GM18519 (cell line): ENCODE measurements around the gene RAB14.
A peak's percentile ranks its signal among the peaks of the same experiment; 100 is the strongest.

ENCODE experiments used
- ATAC-seq: cut with Tn5 transposase; IDR thresholded peaks from one replicate; pipeline ENCODE4 v1.9.1; 2021; ENCODE audit warnings: mild to moderate bottlenecking, moderate library complexity; ENCODE audit not compliant: unreplicated experiment, low FRiP score

Gene RAB14

GRCh38 chr9:121220996-121221663 lies 19.5 kb upstream of the RAB14 start:
- ATAC-seq, result no peak

GRCh38 chr9:121219530-121219929 lies 17.9 kb upstream of the RAB14 start:
- ATAC-seq, result no peak

GRCh38 chr9:121218357-121219027 lies 16.8 kb upstream of the RAB14 start:
- no peak for ATAC-seq

GRCh38 chr9:121217609-121218292 lies 16.1 kb upstream of the RAB14 start:
- peak; percentile 78 for ATAC-seq

GRCh38 chr9:121216271-121216805 lies 14.7 kb upstream of the RAB14 start:
- no peak for ATAC-seq

GRCh38 chr9:121214005-121214404 lies 12.3 kb upstream of the RAB14 start:
- ATAC-seq, result no peak

GRCh38 chr9:121213136-121213806 lies 11.6 kb upstream of the RAB14 start:
- ATAC-seq, result no peak

- no peak for ATAC-seq
These were observed 8.9 kb upstream of the RAB14 start for GRCh38 chr9:121210536-121210935.

GRCh38 chr9:121207371-121207940 lies 5.8 kb upstream of the RAB14 start:
- peak; percentile 63 for ATAC-seq

- peak; percentile 25 for ATAC-seq
These were observed 5.1 kb upstream of the RAB14 start for GRCh38 chr9:121206516-121207370.

- ATAC-seq, result no peak
These were observed 2.9 kb upstream of the RAB14 start for GRCh38 chr9:121204611-121205010.

GRCh38 chr9:121204121-121204520 lies 2.5 kb upstream of the RAB14 start:
- ATAC-seq, result no peak

GRCh38 chr9:121201045-121201737 lies 478 bp downstream of the RAB14 start:
- ATAC-seq, result no peak

- no peak for ATAC-seq
These were observed 1.3 kb downstream of the RAB14 start for GRCh38 chr9:121200356-121200755.

- no peak for ATAC-seq
These were observed 1.7 kb downstream of the RAB14 start for GRCh38 chr9:121199921-121200320.

GRCh38 chr9:121198512-121199042 lies 3.1 kb downstream of the RAB14 start:
- no peak for ATAC-seq

- ATAC-seq, result no peak
These were observed 4.5 kb downstream of the RAB14 start for GRCh38 chr9:121197132-121197531.

- ATAC-seq, result no peak
These were observed 5.3 kb downstream of the RAB14 start for GRCh38 chr9:121196389-121196788.

GRCh38 chr9:121194730-121195129 lies 6.9 kb downstream of the RAB14 start:
- no peak for ATAC-seq
